Keratinocyte (primary cell): ENCODE measurements around the gene DLG1. TPM values are rescaled to one million over a fixed set of nuclear protein-coding genes. Genes with fewer than 3 reads are reported as not detected.
"Not testable (repeated sequence)": the region's sequence is repeated elsewhere in the genome, so short reads cannot be mapped to it uniquely, and the experiment has no call there.

ENCODE experiments used
- DNase-seq: peaks from one replicate; pipeline ENCODE4 v3.0.0-alpha.2; 2011; ENCODE audit warnings: low read depth, missing footprints, low spot score
- FAIRE-seq: peaks from 2 replicates; lab custom pipeline; 2011; peaks lifted over from hg19 to GRCh38; lab: Jason Lieb, UNC
- H2AFZ ChIP-seq: 2 replicates; pipeline ENCODE4 v1.6.0; 2012; ENCODE audit warnings: low read length, control low read depth, inconsistent platforms; ENCODE audit not compliant: control insufficient read depth
- H3K27ac ChIP-seq: 2 replicates; pipeline ENCODE4 v1.5.1; 2011; ENCODE audit warnings: low read length; ENCODE audit not compliant: control insufficient read depth, insufficient read depth
- H3K27me3 ChIP-seq: 3 replicates; pipeline ENCODE4 v1.6.0; 2011; ENCODE audit warnings: low read length; ENCODE audit not compliant: control insufficient read depth, insufficient read depth; ENCODE audit errors: extremely low read depth
- H3K36me3 ChIP-seq, 2 experiments: 2 replicates in 1 of 2; 3 replicates in 1 of 2; pipeline ENCODE4 v1.5.1; 2011; ENCODE audit warnings: low read length in 2 of 2, mild to moderate bottlenecking in 1 of 2; ENCODE audit not compliant: control insufficient read depth in 2 of 2, insufficient read depth in 2 of 2; ENCODE audit errors: extremely low read depth in 1 of 2
- H3K4me1 ChIP-seq: 3 replicates; pipeline ENCODE4 v1.5.1; 2011; ENCODE audit warnings: low read length; ENCODE audit not compliant: control insufficient read depth, insufficient read depth; ENCODE audit errors: extremely low read depth
- H3K4me2 ChIP-seq: 3 replicates; pipeline ENCODE4 v1.6.0; 2011; ENCODE audit warnings: low read depth, low read length; ENCODE audit not compliant: control insufficient read depth, insufficient read depth; ENCODE audit errors: extremely low read depth
- H3K4me3 ChIP-seq, 3 experiments: fragments of 200-600 bp in 1 of 3; sonication (generic) in 1 of 3; 2 replicates in 2 of 3; 3 replicates in 1 of 3; pipeline ENCODE4 v1.5.1; 2011 to 2016; ENCODE audit warnings: low read length in 3 of 3, mild to moderate bottlenecking in 3 of 3, control low read depth in 2 of 3, inconsistent platforms in 1 of 3, low read depth in 1 of 3, mixed read lengths in 1 of 3, mixed run types in 1 of 3, moderate library complexity in 1 of 3; ENCODE audit not compliant: control insufficient read depth in 2 of 3, insufficient read depth in 2 of 3; ENCODE audit errors: extremely low read depth in 1 of 3
- H3K79me2 ChIP-seq: 2 replicates; pipeline ENCODE4 v1.6.0; 2012; ENCODE audit warnings: low read length; ENCODE audit not compliant: control insufficient read depth, insufficient read depth
- H3K9ac ChIP-seq: 3 replicates; pipeline ENCODE4 v1.6.0; 2011; ENCODE audit warnings: low read length; ENCODE audit not compliant: control insufficient read depth, insufficient read depth; ENCODE audit errors: extremely low read depth
- H3K9me1 ChIP-seq: 3 replicates; pipeline ENCODE4 v1.6.0; 2011; ENCODE audit warnings: low read length; ENCODE audit not compliant: control insufficient read depth, insufficient read depth; ENCODE audit errors: extremely low read depth
- H3K9me3 ChIP-seq: 2 replicates; pipeline ENCODE4 v1.5.1; 2012; ENCODE audit warnings: low read depth, low read length; ENCODE audit not compliant: control insufficient read depth
- H4K20me1 ChIP-seq: 3 replicates; pipeline ENCODE4 v1.6.0; 2011; ENCODE audit warnings: low read length; ENCODE audit not compliant: control insufficient read depth, insufficient read depth; ENCODE audit errors: extremely low read depth
- CTCF ChIP-seq, 3 experiments: IDR thresholded peaks in 1 of 3; conservative IDR thresholded peaks in 1 of 3; optimal IDR thresholded peaks in 1 of 3; 2 replicates in 2 of 3; 3 replicates in 1 of 3; pipeline versions ENCODE3 to v1.5.1; 2011; ENCODE audit warnings: low read length in 3 of 3, mild to moderate bottlenecking in 3 of 3, moderate library complexity in 2 of 3, control low read depth in 1 of 3, inconsistent platforms in 1 of 3; ENCODE audit not compliant: insufficient read depth in 2 of 3; ENCODE audit errors: extremely low read depth in 1 of 3
- EZH2 ChIP-seq: IDR thresholded peaks from one replicate; pipeline ENCODE4 v1.6.1; 2012; ENCODE audit warnings: inconsistent platforms, mild to moderate bottlenecking, low read length, moderate library complexity
- dilution Hi-C: fragments of 300-500 bp; cut with MboI; formaldehyde crosslinking; loops from one replicate; pipeline ENCODE4 v1.7.0; 2020; ENCODE audit warnings: low sequenced_read_pairs; ENCODE audit not compliant: extremely low pct_ligation_motif_present
- polyA plus RNA-seq, 5 experiments: library from polyadenylated mRNA; depleted of rRNA in 3 of 5; stranded (reverse) in 3 of 5; stranded (forward) in 1 of 5; unstranded in 1 of 5; fragments of >200 nt; gene quantifications; 1 replicate in 1 of 5; 2 replicates in 3 of 5; 3 replicates in 1 of 5; pipeline versions ENCODE4 v1.2.1 to v1.2.3, GENCODE V29; 2011 to 2012; ENCODE audit warnings: missing spikeins in 2 of 5, low read depth in 1 of 5, low replicate concordance in 1 of 5

The DLG1 gene
- polyA plus RNA-seq, 1 donor (not counting 4 experiments of a cell fraction or from before 2014, with no cell fraction given), result 139 TPM

GRCh38 chr3:197195326-197195725, 103.1 kb downstream of the DLG1 start:
- H3K27me3 ChIP-seq, result no peaks in the 10 kb centered on the region
- FAIRE-seq (no peak), DNase-seq (no peak)
- peaks cover 16% of the 10 kb centered on the region for H4K20me1 ChIP-seq
- H3K79me2 ChIP-seq, result peaks cover 94% of the 10 kb centered on the region
- TF ChIP-seq CTCF (optimal IDR thresholded peaks at IDR 0.05 in 1 of 3, IDR thresholded peaks at IDR 0.05 in 1 of 3, conservative IDR thresholded peaks at IDR 0.05 in 1 of 3; ENCODE audit: extremely low read depth in 1 of 3, insufficient read depth in 2 of 3, low read length in 3 of 3) (no peak), EZH2 (no peak)
- no peak overlapping the region for H3K4me2 ChIP-seq
- no peak overlapping the region for H2AFZ ChIP-seq
- H3K4me3 ChIP-seq, result no peak overlapping the region
- peaks cover 2% of the 10 kb centered on the region for H3K4me1 ChIP-seq
- no peaks in the 10 kb centered on the region for H3K9me3 ChIP-seq
- H3K9me1 ChIP-seq, result no peaks in the 10 kb centered on the region
- H3K36me3 ChIP-seq, result peaks cover 2 to 12% of the 10 kb centered on the region in 2 experiments
- no peak overlapping the region for H3K27ac ChIP-seq
- H3K9ac ChIP-seq, result no peak overlapping the region
- dilution Hi-C loops, result no loop called here

GRCh38 chr3:197193759-197194158, 104.7 kb downstream of the DLG1 start:
- H3K27me3 ChIP-seq, dilution Hi-C loops, H3K4me3 ChIP-seq, H3K9ac ChIP-seq, H3K9me3 ChIP-seq, H3K9me1 ChIP-seq, H4K20me1 ChIP-seq, FAIRE-seq, DNase-seq, H3K27ac ChIP-seq, H3K4me1 ChIP-seq, H3K4me2 ChIP-seq, H2AFZ ChIP-seq: not testable (repeated sequence)
- Histone ChIP-seq H3K36me3 (peaks cover 2 to 12% of the 10 kb centered on the region in 2 experiments), H3K79me2 (peaks cover 94% of the 10 kb centered on the region)

DNA sequence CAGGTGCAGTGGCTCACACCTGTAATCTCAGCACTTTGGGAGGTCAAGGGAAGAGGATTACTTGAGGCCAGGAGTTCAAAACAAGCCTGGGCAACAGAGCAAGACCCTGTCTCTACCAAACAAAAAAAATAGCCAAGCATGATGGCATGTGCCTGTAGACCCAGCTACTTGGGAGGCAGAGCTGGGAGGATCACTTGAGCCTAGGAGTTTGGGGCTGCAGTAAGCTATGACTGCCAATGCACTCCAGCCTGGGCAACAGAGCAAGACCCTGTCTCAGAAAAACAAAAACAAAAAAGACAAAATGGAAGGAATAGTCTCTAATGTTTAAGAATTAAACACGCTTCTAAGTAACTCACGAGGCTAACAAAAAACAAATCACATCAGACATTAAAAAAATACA, 106.5 kb downstream of the DLG1 start:
- Histone ChIP-seq H3K36me3 (peaks cover 2 to 12% of the 10 kb centered on the region in 2 experiments), H3K27me3 (no peaks in the 10 kb centered on the region), H3K9me1 (no peaks in the 10 kb centered on the region), H2AFZ (no peak overlapping the region), H3K4me2 (no peak overlapping the region), H3K9ac (no peak overlapping the region), H3K79me2 (peaks cover 92% of the 10 kb centered on the region), H3K27ac (no peak overlapping the region), H4K20me1 (peaks cover 10% of the 10 kb centered on the region), H3K4me3 (no peak overlapping the region), H3K9me3 (no peaks in the 10 kb centered on the region), H3K4me1 (peaks cover 8% of the 10 kb centered on the region)
- DNase-seq (no peak), FAIRE-seq (no peak)
- dilution Hi-C loops, result no loop called here
- TF ChIP-seq CTCF (optimal IDR thresholded peaks at IDR 0.05 in 1 of 3, IDR thresholded peaks at IDR 0.05 in 1 of 3, conservative IDR thresholded peaks at IDR 0.05 in 1 of 3; ENCODE audit: extremely low read depth in 1 of 3, insufficient read depth in 2 of 3, low read length in 3 of 3), result no peak
- TF ChIP-seq EZH2, result no peak
